GM12878 (cell line): ENCODE results near the gene CDK5R1. TPM values are rescaled to one million over a fixed set of nuclear protein-coding genes. Genes with fewer than 3 reads are reported as not detected.

Experiments used
- ATAC-seq: fragments of 200-7000 bp; cut with Tn5 transposase; 3 replicates; pipeline ENCODE4 v1.9.1; 2020; ENCODE audit warnings: mild to moderate bottlenecking, moderate library complexity
- BruUV-seq: library from RNA; stranded (reverse); fragments of 400-500 nt; replicated peaks from 2 replicates; lab custom pipeline; 2021; lab: Mats Ljungman, UMichigan
- CTCF ChIA-PET: fragments of 300-600 bp; sonication (Branson Sonifier 250); formaldehyde crosslinking; extraction: SDS; loops from one replicate; lab custom pipeline; 2021; ENCODE audit warnings: inconsistent platforms; lab: Yijun Ruan, JAX
- POLR2A ChIA-PET: fragments of 350-600 bp; formaldehyde crosslinking; extraction: SDS; loops from one replicate; lab custom pipeline; 2021; ENCODE audit warnings: inconsistent platforms; lab: Charles Lee
- RAD21 ChIA-PET: fragments of 300-600 bp; sonication (Branson Sonifier 250); formaldehyde crosslinking; loops from one replicate; lab custom pipeline; 2023; ENCODE audit warnings: antibody characterized with exemption; ENCODE audit not compliant: unreplicated experiment; lab: Charles Lee
- SMC1A ChIA-PET: fragments of 300-600 bp; sonication (Branson Sonifier 250); formaldehyde crosslinking; loops from one replicate; lab custom pipeline; 2023; ENCODE audit not compliant: unreplicated experiment, uncharacterized antibody; lab: Charles Lee
- DNase-seq: peaks from one replicate; pipeline ENCODE4 v3.0.0-alpha.2; 2011; ENCODE audit warnings: low read depth, low spot score
- FAIRE-seq: peaks from 3 replicates; lab custom pipeline; 2011; peaks lifted over from hg19 to GRCh38; lab: Jason Lieb, UNC
- H2AFZ ChIP-seq: 2 replicates; pipeline ENCODE4 v1.6.0; 2011; ENCODE audit warnings: low read depth, low read length, control low read depth; ENCODE audit not compliant: control insufficient read depth
- H3K27ac ChIP-seq: 2 replicates; pipeline ENCODE4 v1.5.1; 2011; ENCODE audit warnings: control low read depth; ENCODE audit not compliant: control insufficient read depth, insufficient read depth
- H3K27me3 ChIP-seq, 2 experiments: replicated peaks in 1 of 2; 2 replicates each; pipeline versions ENCODE4 v1.6.0 to v1.6.1; 2011; ENCODE audit warnings: low read length in 1 of 2; ENCODE audit not compliant: control insufficient read depth in 2 of 2, insufficient read depth in 2 of 2
- H3K36me3 ChIP-seq, 2 experiments: 2 replicates each; pipeline ENCODE4 v1.5.1; 2011; ENCODE audit warnings: low read length in 1 of 2; ENCODE audit not compliant: control insufficient read depth in 2 of 2, insufficient read depth in 2 of 2
- H3K4me1 ChIP-seq: 2 replicates; pipeline ENCODE4 v1.6.1; 2011; ENCODE audit warnings: mild to moderate bottlenecking, low read length, moderate library complexity, mixed read lengths; ENCODE audit not compliant: control insufficient read depth, insufficient read depth
- H3K4me2 ChIP-seq: 2 replicates; pipeline ENCODE4 v1.6.0; 2011; ENCODE audit warnings: control low read depth; ENCODE audit not compliant: control insufficient read depth, insufficient read depth
- H3K4me3 ChIP-seq: fragments of 200-600 bp; sonication (generic); 2 replicates; pipeline ENCODE4 v1.5.1; 2016
- H3K79me2 ChIP-seq: 2 replicates; pipeline ENCODE4 v1.6.0; 2011; ENCODE audit warnings: low read length; ENCODE audit not compliant: control insufficient read depth, insufficient read depth
- H3K9ac ChIP-seq: 2 replicates; pipeline ENCODE4 v1.8.0; 2011; ENCODE audit warnings: low read length, control low read depth, mixed read lengths; ENCODE audit not compliant: control insufficient read depth, insufficient read depth
- H3K9me3 ChIP-seq: replicated peaks from 3 replicates; pipeline ENCODE4 v1.5.1; 2011; ENCODE audit warnings: mild to moderate bottlenecking, low read length; ENCODE audit not compliant: control insufficient read depth, insufficient read depth
- H4K20me1 ChIP-seq: 2 replicates; pipeline ENCODE4 v1.6.0; 2011; ENCODE audit not compliant: control insufficient read depth, insufficient read depth
- CHD1 ChIP-seq: IDR thresholded peaks from 2 replicates; pipeline ENCODE4 v1.6.1; 2012; ENCODE audit warnings: low read depth, low read length, improper control_type of control experiment
- CHD4 ChIP-seq: fragments of 200-600 bp; sonication (generic); IDR thresholded peaks from 2 replicates; pipeline ENCODE4 v1.6.1; 2016; ENCODE audit warnings: mild to moderate bottlenecking
- DPF2 ChIP-seq: fragments of 450-650 bp; IDR thresholded peaks from 2 replicates; pipeline ENCODE4 v1.6.1; 2017; ENCODE audit warnings: mild to moderate bottlenecking
- IRF3 ChIP-seq: fragments of 450-650 bp; IDR thresholded peaks from 2 replicates; pipeline ENCODE4 v1.6.1; 2014; ENCODE audit warnings: mild to moderate bottlenecking
- NFXL1 ChIP-seq: fragments of 450-650 bp; IDR thresholded peaks from 2 replicates; pipeline ENCODE4 v1.6.1; 2017; ENCODE audit warnings: antibody characterized with exemption, mild to moderate bottlenecking, borderline replicate concordance
- NKRF ChIP-seq: fragments of 450-650 bp; conservative IDR thresholded peaks from 2 replicates; pipeline ENCODE4 v1.6.1; 2017; ENCODE audit warnings: mild to moderate bottlenecking, moderate library complexity
- PML ChIP-seq: IDR thresholded peaks from 2 replicates; pipeline ENCODE4 v1.6.1; 2012; ENCODE audit warnings: low read length, inconsistent platforms
- POLR2AphosphoS5 ChIP-seq: IDR thresholded peaks from 2 replicates; pipeline ENCODE4 v1.6.1; 2011; ENCODE audit warnings: mild to moderate bottlenecking, low read length, inconsistent platforms
- RBBP5 ChIP-seq: fragments of 200-600 bp; sonication (generic); conservative IDR thresholded peaks from 2 replicates; pipeline ENCODE4 v1.6.1; 2016
- RCOR1 ChIP-seq: conservative IDR thresholded peaks from 2 replicates; pipeline ENCODE4 v1.6.1; 2012; ENCODE audit warnings: low read depth, low read length, improper control_type of control experiment
- SMARCA5 ChIP-seq: fragments of 450-650 bp; IDR thresholded peaks from 2 replicates; pipeline ENCODE4 v1.6.1; 2017; ENCODE audit warnings: mild to moderate bottlenecking
- SPI1 ChIP-seq: IDR thresholded peaks from 2 replicates; pipeline ENCODE4 v1.6.1; 2011; ENCODE audit warnings: low read depth, mild to moderate bottlenecking, low read length, moderate library complexity, borderline replicate concordance; ENCODE audit not compliant: insufficient read depth
- SREBF1 ChIP-seq: IDR thresholded peaks from 2 replicates; pipeline ENCODE4 v1.6.1; 2012; ENCODE audit warnings: mild to moderate bottlenecking, low read length
- SRF ChIP-seq, 2 experiments: IDR thresholded peaks; 2 replicates each; pipeline ENCODE4 v1.6.1; 2011; ENCODE audit warnings: low read depth in 2 of 2, low read length in 2 of 2, mild to moderate bottlenecking in 1 of 2, moderate library complexity in 1 of 2
- TAF1 ChIP-seq: IDR thresholded peaks from 2 replicates; pipeline ENCODE4 v1.6.1; 2011; ENCODE audit warnings: mild to moderate bottlenecking, low read depth, low read length, borderline replicate concordance
- WGBS: methylation state at CpG from one replicate; pipeline ENCODE4 v1.1.6; 2016; ENCODE audit warnings: low lambda C conversion rate; ENCODE audit not compliant: insufficient replicate concordance, insufficient coverage; ENCODE audit errors: missing lambda C conversion rate; 5-methylcytosine and 5-hydroxymethylcytosine counted together
- in situ Hi-C: fragments of 300-500 bp; cut with MboI; formaldehyde crosslinking; loops from 9 replicates; pipeline ENCODE4 v1.14.3; 2018; ENCODE audit warnings: mixed read lengths
- intact Hi-C: fragments of 100-400 bp; cut with micrococcal nuclease; formaldehyde crosslinking; loops from one replicate; pipeline ENCODE4 v1.14.2; 2022; ENCODE audit not compliant: unreplicated experiment
- polyA plus RNA-seq, 11 experiments: library from polyadenylated mRNA; depleted of rRNA in 4 of 11; unstranded in 6 of 11; stranded (reverse) in 5 of 11; fragments of >200 nt; fragmentation: Nextera tagmentation in 4 of 11; fragmentation: Illumina TruSeq in 1 of 11; extraction: Ambion mirVana in 4 of 11; extraction: Trizol in 1 of 11; gene quantifications; 1 replicate in 1 of 11; 2 replicates in 10 of 11; pipeline versions ENCODE4 v1.2.1 to v1.2.3, GENCODE V29; 2011 to 2016; ENCODE audit warnings: inconsistent platforms in 2 of 11, missing spikeins in 2 of 11, low read depth in 1 of 11
- total RNA-seq, 4 experiments: library from RNA; depleted of rRNA in 3 of 4; stranded (reverse); fragments of >200 nt in 3 of 4; fragmentation: Illumina TruSeq in 1 of 4; extraction: Trizol in 1 of 4; gene quantifications; 2 replicates each; pipeline versions ENCODE4 v1.2.1 to v1.2.3, GENCODE V29; 2013 to 2021

CDK5R1 gene
- total and polyA plus RNA-seq, 10 of the 15 experiments (the other 5 are each of a cell fraction or from before 2014, with no cell fraction given): 1.1 to 28.3 (median 12.2) TPM

GRCh38 chr17:32520737-32521404 is 34.1 kb downstream of the CDK5R1 start (continued):
- TF ChIP-seq TAF1 (no peak), PML (no peak; the same call in 1 of the 2 replicates), NFXL1 (no peak), SMARCA5 (peak; percentile 71; the same call in 1 of the 2 replicates)

GRCh38 chr17:32523017-32523680 is 36.4 kb downstream of the CDK5R1 start:
- DNase-seq: peak; percentile 100
- POLR2A ChIA-PET: interaction anchor here (0.6 to 4.2 kb wide), 12 partner anchors 9 to 74 kb away, joined by 3 to 106 read pairs (median 8); partner anchors contain the start of gene CDK5R1
- Histone ChIP-seq H3K27me3 (no peaks in the 10 kb centered on the region), H3K9ac (peak overlapping the region; percentile 72), H2AFZ (no peak overlapping the region), H3K4me2 (peak overlapping the region; percentile 83), H4K20me1 (no peaks in the 10 kb centered on the region), H3K9me3 (no peaks in the 10 kb centered on the region; the same call in 2 of the 3 replicates), H3K4me1 (peaks cover 63% of the 10 kb centered on the region), H3K79me2 (no peaks in the 10 kb centered on the region; the same call in 1 of the 2 replicates), H3K27ac (peak overlapping the region; percentile 97), H3K4me3 (peak overlapping the region; percentile 51; the same call in 1 of the 2 replicates), H3K36me3 (no peaks in the 10 kb centered on the region)
- in situ Hi-C loops (no loop called here), intact Hi-C loops (loop anchor here (1.0 to 2.0 kb wide), 5 partner anchors 20 to 86 kb away; no protein-coding TSS in a partner anchor)
- CTCF ChIA-PET: interaction anchor here (0.7 to 7.4 kb wide), 15 partner anchors 11 to 85 kb away, joined by 3 to 83 read pairs (median 6); partner anchors contain the start of gene CDK5R1
- ATAC-seq: peak; percentile 59
- SMC1A ChIA-PET: interaction anchor here (0.7 to 12.9 kb wide), 15 partner anchors 11 to 85 kb away, joined by 3 to 237 read pairs (median 12); partner anchors contain the start of gene CDK5R1
- RAD21 ChIA-PET: interaction anchor here (0.8 to 19.5 kb wide), 21 partner anchors 8 to 354 kb away, joined by 3 to 543 read pairs (median 7); partner anchors contain the start of genes CDK5R1 and MYO1D
- peak; percentile 96 for FAIRE-seq
- under 1% methylated on average over 11 of the region's 11 CpGs for WGBS
- BruUV-seq: no TSS peak
- no peak for TF ChIP-seq RBBP5
- TF ChIP-seq SPI1: peak; percentile 95
- peak; percentile 69; the same call in 1 of the 2 replicates for TF ChIP-seq SMARCA5
- no peak for TF ChIP-seq NKRF
- no peak for TF ChIP-seq SREBF1
- TF ChIP-seq IRF3: no peak
- no peak for TF ChIP-seq CHD4
- no peak for TF ChIP-seq CHD1
- TF ChIP-seq SRF (IDR thresholded peaks at IDR 0.05; ENCODE audit: low read depth in 2 of 2, low read length in 2 of 2): peak in 1 of 2 experiments; percentile 81; a peak in 2 of 4 replicates
- TF ChIP-seq DPF2: peak; percentile 98
- TF ChIP-seq RCOR1: 0 out of 2 replicates have a peak, but pooled peaks have one; percentile 59
- TF ChIP-seq POLR2AphosphoS5: peak; percentile 91
